HG03520 (cell line): ENCODE measurements around the gene ELFN1.

ENCODE experiments used
- ATAC-seq: cut with Tn5 transposase; IDR thresholded peaks from one replicate; pipeline ENCODE4 v1.9.1; 2021; ENCODE audit warnings: mild to moderate bottlenecking, moderate library complexity; ENCODE audit not compliant: unreplicated experiment

Gene ELFN1

GRCh38 chr7:1669954-1670893 lies at the start of gene ELFN1:
TSS of gene ELFN1 (plus strand) at chr7:1670277. CDS start at chr7:1744597, 74,320 bp downstream.
- ATAC-seq, result no peak

GRCh38 chr7:1620835-1621234 lies 49.2 kb upstream of the ELFN1 start:
- no peak for ATAC-seq

- ATAC-seq, result no peak
Measured at GRCh38 chr7:1621718-1622117, 48.4 kb upstream of the ELFN1 start.

- ATAC-seq, result no peak
Measured at GRCh38 chr7:1622441-1622840, 47.6 kb upstream of the ELFN1 start.

- no peak for ATAC-seq
Measured at GRCh38 chr7:1623810-1624209, 46.3 kb upstream of the ELFN1 start.

- ATAC-seq, result no peak
Measured at GRCh38 chr7:1624999-1625927, 44.8 kb upstream of the ELFN1 start.

- no peak for ATAC-seq
Measured at GRCh38 chr7:1626769-1627168, 43.3 kb upstream of the ELFN1 start.

- no peak for ATAC-seq
Measured at GRCh38 chr7:1630700-1631336, 39.3 kb upstream of the ELFN1 start.

- no peak for ATAC-seq
Measured at GRCh38 chr7:1631678-1632077, 38.4 kb upstream of the ELFN1 start.

- ATAC-seq, result no peak
Measured at GRCh38 chr7:1632506-1632905, 37.6 kb upstream of the ELFN1 start.

GRCh38 chr7:1632916-1633785 lies 36.9 kb upstream of the ELFN1 start:
- ATAC-seq, result no peak

- no peak for ATAC-seq
Measured at GRCh38 chr7:1635401-1635800, 34.7 kb upstream of the ELFN1 start.

- ATAC-seq, result no peak
Measured at GRCh38 chr7:1637155-1637554, 32.9 kb upstream of the ELFN1 start.

- ATAC-seq, result no peak
Measured at GRCh38 chr7:1638215-1638661, 31.8 kb upstream of the ELFN1 start.

GRCh38 chr7:1639071-1639470 lies 31.0 kb upstream of the ELFN1 start:
- no peak for ATAC-seq

GRCh38 chr7:1639532-1640175 lies 30.4 kb upstream of the ELFN1 start:
- ATAC-seq, result no peak

GRCh38 chr7:1640376-1641172 lies 29.5 kb upstream of the ELFN1 start:
- no peak for ATAC-seq

- no peak for ATAC-seq
Measured at GRCh38 chr7:1641173-1641572, 28.9 kb upstream of the ELFN1 start.
